ENCODE data around the gene DUSP3. TPM values are rescaled to one million over a fixed set of nuclear protein-coding genes. Genes with fewer than 3 reads are reported as not detected.

DUSP3 gene
- total and polyA plus RNA-seq, 2 experiments from 2014 or later: 23.1 to 24.9 TPM

DNA sequence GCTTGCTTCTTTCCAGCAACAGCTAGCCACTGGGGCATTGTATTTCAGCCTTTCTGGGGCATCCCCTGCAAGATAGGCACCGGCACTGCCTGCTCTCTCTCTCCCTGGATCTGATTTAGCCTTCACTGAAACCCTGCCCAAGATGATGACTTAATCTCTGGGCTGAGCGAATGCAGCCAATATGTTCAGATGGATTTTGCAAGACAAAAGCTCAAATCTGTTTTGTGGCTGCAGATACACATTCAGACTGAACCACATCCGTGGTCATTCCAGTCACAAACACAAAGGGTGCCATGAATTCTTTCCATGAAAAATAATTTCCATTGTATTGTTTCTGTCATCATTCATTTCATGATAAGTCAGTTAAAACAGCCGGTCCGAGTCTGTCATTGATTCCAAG is 44.4 kb downstream of the DUSP3 start:
- Histone ChIP-seq H3K9me2 (ENCODE audit: insufficient read depth) (no peaks in the 10 kb centered on the region), H3K4me1 (ENCODE audit: insufficient read depth) (peaks cover 54% of the 10 kb centered on the region), H3K9me3 (ENCODE audit: low read depth) (no peaks in the 10 kb centered on the region), H3K36me3 (ENCODE audit: low read depth) (no peaks in the 10 kb centered on the region), H3K27me3 (replicated peaks; ENCODE audit: insufficient read depth) (no peaks in the 10 kb centered on the region), H3K9ac (no peak overlapping the region), H3K79me2 (ENCODE audit: insufficient read depth) (no peaks in the 10 kb centered on the region), H4K20me1 (ENCODE audit: insufficient read depth) (no peaks in the 10 kb centered on the region), H3F3A (ENCODE audit: insufficient read depth) (peaks cover 32% of the 10 kb centered on the region), H3K27ac (peak overlapping the region; percentile 73), H3K4me2 (ENCODE audit: unreplicated experiment) (peak overlapping the region; percentile 53), H2AFZ (no peak overlapping the region), H3K4me3 (peak overlapping the region; percentile 20; the same call in 1 of the 2 replicates)
- DNase-seq: peak; percentile 92
- in situ Hi-C loops (cut with MboI): no loop called here
- TF ChIP-seq EZH2 (IDR thresholded peaks at IDR 0.05; ENCODE audit: insufficient read depth, poor library complexity, severe bottlenecking) (no peak), EZH2phosphoT487 (IDR thresholded peaks at IDR 0.05; ENCODE audit: insufficient read depth, low read depth) (peak; percentile 85; the same call in 1 of the 2 replicates)
- WGBS, 2 experiments (ENCODE audit: low coverage in 1 of 2, low lambda C conversion rate in 2 of 2, missing lambda C conversion rate in 2 of 2): 1 to 3% methylated on average over 5 of the region's 5 CpGs

DNA sequence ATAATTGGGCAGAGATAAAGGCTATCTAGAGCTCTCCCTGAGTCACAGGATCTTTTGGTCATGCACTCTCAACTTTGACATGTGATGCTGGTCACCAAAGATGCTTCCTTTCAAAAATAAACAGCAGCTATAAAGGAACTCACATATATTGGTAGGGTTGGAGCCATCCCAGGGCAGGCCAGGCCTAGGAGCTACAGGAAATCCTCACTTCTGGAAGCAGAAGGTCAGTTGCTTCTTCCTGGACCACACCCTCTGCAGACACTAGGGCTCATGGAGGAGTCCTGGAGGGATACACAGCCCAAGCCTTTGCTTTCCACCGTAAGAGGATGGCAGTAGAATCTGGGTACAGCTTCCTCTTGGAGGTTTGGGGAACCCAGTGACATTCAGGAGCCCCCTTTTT is 44.8 kb downstream of the DUSP3 start:
- Histone ChIP-seq H3K27ac (peak overlapping the region; percentile 73), H2AFZ (no peak overlapping the region), H4K20me1 (ENCODE audit: insufficient read depth) (no peaks in the 10 kb centered on the region), H3K9me2 (ENCODE audit: insufficient read depth) (no peaks in the 10 kb centered on the region), H3F3A (ENCODE audit: insufficient read depth) (peaks cover 32% of the 10 kb centered on the region), H3K9me3 (ENCODE audit: low read depth) (no peaks in the 10 kb centered on the region), H3K4me1 (ENCODE audit: insufficient read depth) (peaks cover 54% of the 10 kb centered on the region), H3K79me2 (ENCODE audit: insufficient read depth) (no peaks in the 10 kb centered on the region), H3K4me3 (0 out of 2 replicates have a peak overlapping the region, but pooled peaks have one; percentile 13), H3K27me3 (replicated peaks; ENCODE audit: insufficient read depth) (no peaks in the 10 kb centered on the region), H3K9ac (no peak overlapping the region), H3K36me3 (ENCODE audit: low read depth) (no peaks in the 10 kb centered on the region), H3K4me2 (ENCODE audit: unreplicated experiment) (peak overlapping the region; percentile 53)
- in situ Hi-C loops (cut with MboI): no loop called here
- no peak for TF ChIP-seq EZH2 (IDR thresholded peaks at IDR 0.05; ENCODE audit: insufficient read depth, poor library complexity, severe bottlenecking)
- TF ChIP-seq EZH2phosphoT487 (IDR thresholded peaks at IDR 0.05; ENCODE audit: insufficient read depth, low read depth): no peak
- no peak for DNase-seq
- whole genome bisulfite sequencing, 2 experiments (ENCODE audit: low coverage in 1 of 2, low lambda C conversion rate in 2 of 2, missing lambda C conversion rate in 2 of 2): 8 to 23% methylated on average over 1 of the region's 1 CpG

DNA sequence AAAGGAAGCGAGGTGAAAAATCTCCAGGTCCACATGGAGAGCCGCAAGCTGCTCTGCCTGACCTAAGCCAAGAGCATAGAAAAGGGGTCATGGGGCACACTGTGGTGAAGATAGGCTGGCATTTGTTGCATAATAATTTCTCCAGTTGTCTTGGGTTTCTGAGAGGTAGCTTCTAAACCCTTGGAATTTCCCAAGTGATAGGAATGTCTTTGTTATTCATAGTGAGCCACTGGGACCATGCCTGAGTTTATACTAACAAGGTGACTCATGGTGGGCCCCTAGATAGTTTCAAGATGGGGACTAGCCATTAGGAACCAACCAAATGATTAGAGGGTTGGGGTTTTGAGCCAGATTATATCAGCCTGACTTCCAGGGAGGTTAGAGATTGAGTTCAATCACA is 45.8 kb downstream of the DUSP3 start:
- Histone ChIP-seq H3K9me3 (ENCODE audit: low read depth) (no peaks in the 10 kb centered on the region), H3K9ac (no peak overlapping the region), H3K9me2 (ENCODE audit: insufficient read depth) (no peaks in the 10 kb centered on the region), H3K27me3 (replicated peaks; ENCODE audit: insufficient read depth) (no peaks in the 10 kb centered on the region), H2AFZ (no peak overlapping the region), H3K36me3 (ENCODE audit: low read depth) (no peaks in the 10 kb centered on the region), H3K4me2 (ENCODE audit: unreplicated experiment) (peak overlapping the region; percentile 13), H3K4me3 (no peak overlapping the region), H3F3A (ENCODE audit: insufficient read depth) (peaks cover 32% of the 10 kb centered on the region), H4K20me1 (ENCODE audit: insufficient read depth) (no peaks in the 10 kb centered on the region), H3K4me1 (ENCODE audit: insufficient read depth) (peaks cover 54% of the 10 kb centered on the region), H3K79me2 (ENCODE audit: insufficient read depth) (no peaks in the 10 kb centered on the region), H3K27ac (peak overlapping the region; percentile 2; the same call in 1 of the 2 replicates)
- TF ChIP-seq EZH2 (IDR thresholded peaks at IDR 0.05; ENCODE audit: insufficient read depth, poor library complexity, severe bottlenecking) (no peak), EZH2phosphoT487 (IDR thresholded peaks at IDR 0.05; ENCODE audit: insufficient read depth, low read depth) (no peak)
- in situ Hi-C loops (cut with MboI): no loop called here
- 66 to 68% methylated on average over 2 of the region's 2 CpGs for WGBS, 2 experiments (ENCODE audit: low coverage in 1 of 2, low lambda C conversion rate in 2 of 2, missing lambda C conversion rate in 2 of 2)
- DNase-seq: peak; percentile 91

DNA sequence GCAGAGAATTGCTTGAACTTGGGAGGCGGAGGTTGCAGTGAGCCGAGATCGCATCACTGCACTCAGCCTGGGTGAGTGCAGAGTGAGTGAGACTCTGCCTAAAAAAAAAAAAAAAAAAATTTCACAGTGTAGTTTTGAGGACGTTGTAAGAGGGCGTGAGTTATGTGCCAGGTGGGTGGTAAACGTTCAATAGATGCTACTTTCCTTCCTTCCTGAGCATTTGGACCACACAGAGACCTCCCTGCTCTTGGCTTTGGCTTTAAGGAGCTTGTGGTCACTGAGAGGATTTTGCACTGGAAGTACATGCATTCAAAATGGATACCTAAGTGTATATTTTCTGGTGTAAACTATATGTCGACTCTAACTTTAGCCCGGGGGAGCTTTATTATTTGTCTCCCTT is 50.7 kb downstream of the DUSP3 start:
- WGBS, 2 experiments (ENCODE audit: low coverage in 1 of 2, low lambda C conversion rate in 2 of 2, missing lambda C conversion rate in 2 of 2): 78 to 84% methylated on average over 8 of the region's 8 CpGs

More for the DNA sequence above, 50.7 kb downstream of the DUSP3 start:
- DNase-seq: no peak
- no peaks in the 10 kb centered on the region for H3K9me3 ChIP-seq (ENCODE audit: low read depth)
- H3K9me2 ChIP-seq (ENCODE audit: insufficient read depth): no peaks in the 10 kb centered on the region
- peaks cover 19% of the 10 kb centered on the region for H3K4me1 ChIP-seq (ENCODE audit: insufficient read depth)
- no peaks in the 10 kb centered on the region for H3K79me2 ChIP-seq (ENCODE audit: insufficient read depth)
- no peaks in the 10 kb centered on the region for H3K36me3 ChIP-seq (ENCODE audit: low read depth)
- no peaks in the 10 kb centered on the region for H3K27me3 ChIP-seq (replicated peaks; ENCODE audit: insufficient read depth)
- no peak for TF ChIP-seq EZH2phosphoT487 (IDR thresholded peaks at IDR 0.05; ENCODE audit: insufficient read depth, low read depth)
- no peak for TF ChIP-seq EZH2 (IDR thresholded peaks at IDR 0.05; ENCODE audit: insufficient read depth, poor library complexity, severe bottlenecking)
- H3K4me3 ChIP-seq: no peak overlapping the region
- H2AFZ ChIP-seq: no peak overlapping the region
- no peaks in the 10 kb centered on the region for H4K20me1 ChIP-seq (ENCODE audit: insufficient read depth)
- no peak overlapping the region for H3K9ac ChIP-seq
- H3F3A ChIP-seq (ENCODE audit: insufficient read depth): peaks cover 23% of the 10 kb centered on the region; the same call in 1 of the 2 replicates
- in situ Hi-C loops (cut with MboI): no loop called here
- no peak overlapping the region for H3K27ac ChIP-seq
- H3K4me2 ChIP-seq (ENCODE audit: unreplicated experiment): no peak overlapping the region

Data from GM23248 (cell line).